Fibroblast of upper back skin (primary cell): ENCODE results near the gene THRA.

ENCODE experiments used
- DNase-seq: peaks from one replicate; pipeline ENCODE4 v3.0.0-alpha.2; 2013

THRA gene

GRCh38 chr17:40099619-40100418 is 37.1 kb downstream of the THRA start:
- no peak for DNase-seq

GRCh38 chr17:40100419-40100668 is 37.6 kb downstream of the THRA start, which contains the start of gene NR1D1:
TSS of gene NR1D1 (minus strand) at chr17:40100589. CDS start at chr17:40100094, 495 bp downstream.
- no peak for DNase-seq

GRCh38 chr17:40100669-40101366 is 38.1 kb downstream of the THRA start:
- peak; percentile 98 for DNase-seq

GRCh38 chr17:40101367-40102210 is 38.8 kb downstream of the THRA start:
- DNase-seq: no peak

- no peak for DNase-seq
Observed at GRCh38 chr17:40103071-40103661, 40.4 kb downstream of the THRA start.

GRCh38 chr17:40103688-40104087 is 40.9 kb downstream of the THRA start:
- no peak for DNase-seq

- no peak for DNase-seq
Observed at GRCh38 chr17:40104594-40105486, 42.1 kb downstream of the THRA start.

- DNase-seq: no peak
Observed at GRCh38 chr17:40105861-40106759, 43.3 kb downstream of the THRA start.

GRCh38 chr17:40106760-40107521 is 44.2 kb downstream of the THRA start:
- DNase-seq: peak; percentile 71

- no peak for DNase-seq
Observed at GRCh38 chr17:40107522-40108174, 44.9 kb downstream of the THRA start.

GRCh38 chr17:40108970-40109824 is 46.4 kb downstream of the THRA start:
- no peak for DNase-seq

- no peak for DNase-seq
Observed at GRCh38 chr17:40110026-40110845, 47.5 kb downstream of the THRA start.

GRCh38 chr17:40111221-40112128 is 48.7 kb downstream of the THRA start:
- DNase-seq: peak; percentile 98

GRCh38 chr17:40112191-40112711 is 49.5 kb downstream of the THRA start:
- DNase-seq: no peak

GRCh38 chr17:40112718-40113109 is 49.9 kb downstream of the THRA start:
- no peak for DNase-seq
